ENCODE results near the gene DCLK1. TPM values are rescaled to one million over a fixed set of nuclear protein-coding genes. Genes with fewer than 3 reads are reported as not detected.

Gene DCLK1
- total and polyA plus RNA-seq, 8 donors, result 10.5 to 20.5 (median 12.8) TPM

- Histone ChIP-seq H3K4me1 (no peaks in the 10 kb centered on the region), H3K27ac (peak overlapping the region in 1 of 2 donors; percentile 41), H3K4me3 (no peak overlapping the region), H3K9me3 (no peaks in the 10 kb centered on the region), H3K27me3 (no peaks in the 10 kb centered on the region), H3K36me3 (no peaks in the 10 kb centered on the region)
- no peak for TF ChIP-seq CTCF (IDR thresholded peaks at IDR 0.05)
- peak; percentile 64 for ATAC-seq
- intact Hi-C loops (cut with DNase I), result no loop called here
- no peak for DNase-seq
These were observed 204.2 kb downstream of the DCLK1 start for GRCh38 chr13:35926859-35927530.

GRCh38 chr13:35925669-35926068, 205.5 kb downstream of the DCLK1 start:
- intact Hi-C loops (cut with DNase I), result no loop called here
- Histone ChIP-seq H3K27ac (no peak overlapping the region), H3K27me3 (no peaks in the 10 kb centered on the region), H3K4me3 (no peak overlapping the region), H3K9me3 (no peaks in the 10 kb centered on the region), H3K36me3 (no peaks in the 10 kb centered on the region), H3K4me1 (no peaks in the 10 kb centered on the region)
- TF ChIP-seq CTCF (IDR thresholded peaks at IDR 0.05), result no peak
- DNase-seq, result no peak
- no peak for ATAC-seq

GRCh38 chr13:35923347-35923746, 207.8 kb downstream of the DCLK1 start:
- ATAC-seq (no peak), DNase-seq (no peak)
- intact Hi-C loops (cut with DNase I), result no loop called here
- TF ChIP-seq CTCF (IDR thresholded peaks at IDR 0.05), result no peak
- Histone ChIP-seq H3K4me1 (no peaks in the 10 kb centered on the region), H3K9me3 (no peaks in the 10 kb centered on the region), H3K27ac (no peak overlapping the region), H3K4me3 (no peak overlapping the region), H3K36me3 (no peaks in the 10 kb centered on the region), H3K27me3 (no peaks in the 10 kb centered on the region)

- TF ChIP-seq CTCF (IDR thresholded peaks at IDR 0.05), result no peak
- ATAC-seq, result no peak
- no peaks in the 10 kb centered on the region for H3K4me1 ChIP-seq
These were observed 210.4 kb downstream of the DCLK1 start for GRCh38 chr13:35920816-35921215.

GRCh38 chr13:35917942-35918645, 213.1 kb downstream of the DCLK1 start:
- no peak overlapping the region for H3K4me3 ChIP-seq
- no peaks in the 10 kb centered on the region for H3K9me3 ChIP-seq
- ATAC-seq (no peak), DNase-seq (no peak)
- H3K27ac ChIP-seq, result no peak overlapping the region
- H3K36me3 ChIP-seq, result no peaks in the 10 kb centered on the region
- H3K27me3 ChIP-seq, result no peaks in the 10 kb centered on the region
- TF ChIP-seq CTCF (IDR thresholded peaks at IDR 0.05), result no peak
- intact Hi-C loops (cut with DNase I), result no loop called here
- H3K4me1 ChIP-seq, result no peaks in the 10 kb centered on the region

More at GRCh38 chr13:35920816-35921215, 210.4 kb downstream of the DCLK1 start:
- intact Hi-C loops (cut with DNase I), result no loop called here
- Histone ChIP-seq H3K27ac (no peak overlapping the region), H3K4me3 (no peak overlapping the region), H3K36me3 (no peaks in the 10 kb centered on the region), H3K27me3 (no peaks in the 10 kb centered on the region), H3K9me3 (no peaks in the 10 kb centered on the region)
- DNase-seq, result no peak

Data from left lung (tissue), 10 donors.